ENCODE results near the gene TMPRSS9.

GRCh38 chr19:2415281-2415972, 55.4 kb downstream of the TMPRSS9 start:
- TF ChIP-seq, protein P1, sequence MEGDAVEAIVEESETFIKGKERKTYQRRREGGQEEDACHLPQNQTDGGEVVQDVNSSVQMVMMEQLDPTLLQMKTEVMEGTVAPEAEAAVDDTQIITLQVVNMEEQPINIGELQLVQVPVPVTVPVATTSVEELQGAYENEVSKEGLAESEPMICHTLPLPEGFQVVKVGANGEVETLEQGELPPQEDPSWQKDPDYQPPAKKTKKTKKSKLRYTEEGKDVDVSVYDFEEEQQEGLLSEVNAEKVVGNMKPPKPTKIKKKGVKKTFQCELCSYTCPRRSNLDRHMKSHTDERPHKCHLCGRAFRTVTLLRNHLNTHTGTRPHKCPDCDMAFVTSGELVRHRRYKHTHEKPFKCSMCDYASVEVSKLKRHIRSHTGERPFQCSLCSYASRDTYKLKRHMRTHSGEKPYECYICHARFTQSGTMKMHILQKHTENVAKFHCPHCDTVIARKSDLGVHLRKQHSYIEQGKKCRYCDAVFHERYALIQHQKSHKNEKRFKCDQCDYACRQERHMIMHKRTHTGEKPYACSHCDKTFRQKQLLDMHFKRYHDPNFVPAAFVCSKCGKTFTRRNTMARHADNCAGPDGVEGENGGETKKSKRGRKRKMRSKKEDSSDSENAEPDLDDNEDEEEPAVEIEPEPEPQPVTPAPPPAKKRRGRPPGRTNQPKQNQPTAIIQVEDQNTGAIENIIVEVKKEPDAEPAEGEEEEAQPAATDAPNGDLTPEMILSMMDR (IDR thresholded peaks at IDR 0.05 in 8 of 11, conservative IDR thresholded peaks at IDR 0.05 in 3 of 11): no peak
- TF ChIP-seq POLR2A (IDR thresholded peaks at IDR 0.05): no peak
- peak in 1 of 3 donors; percentile 55 for TF ChIP-seq POLR2AphosphoS5 (IDR thresholded peaks at IDR 0.05)
